ENCODE measurements around the gene NUB1.

- TF ChIP-seq CTCF (IDR thresholded peaks at IDR 0.05) (no peak), POLR2A (IDR thresholded peaks at IDR 0.05) (no peak), POLR2AphosphoS5 (IDR thresholded peaks at IDR 0.05) (no peak)
Measured at GRCh38 chr7:151413241-151413640, 71.6 kb downstream of the NUB1 start.
